ENCODE measurements around the gene DAB1.

DNA sequence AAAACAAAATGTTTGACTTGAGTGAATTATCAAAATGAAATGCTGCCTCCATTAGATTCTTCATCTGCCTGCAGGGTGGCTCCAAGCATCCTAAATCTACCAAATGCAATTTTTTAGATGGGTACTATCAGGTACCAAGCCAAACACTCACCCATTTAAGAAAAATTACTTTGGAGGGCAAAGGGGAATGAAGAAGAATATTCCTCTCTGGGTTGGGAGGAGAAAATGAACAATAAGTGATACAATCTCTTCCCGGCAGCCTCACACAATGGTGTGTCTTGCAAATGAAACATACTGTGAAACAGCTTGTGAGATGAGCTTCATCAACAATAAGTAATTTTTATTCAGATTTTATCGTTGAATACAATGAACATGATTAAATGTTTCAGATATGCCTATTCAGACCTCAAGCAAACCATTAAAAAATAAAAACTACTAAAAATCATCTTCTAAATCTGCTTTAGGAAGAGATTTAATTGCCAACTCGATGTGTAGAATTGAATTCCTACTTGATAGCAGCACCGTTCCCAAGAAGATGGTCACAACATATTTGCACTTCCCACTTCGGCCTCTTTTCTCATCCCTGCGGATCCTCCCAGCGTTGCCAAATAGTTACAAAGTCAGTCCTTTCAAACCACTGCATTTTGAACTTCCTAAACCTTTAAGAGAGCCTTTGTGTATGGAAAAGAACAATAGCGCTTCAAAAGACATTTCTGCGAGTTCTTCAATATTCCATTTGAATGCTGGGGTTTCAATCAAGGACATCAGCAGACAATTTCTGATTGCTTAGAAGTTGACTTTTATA, 2.7 kb downstream of the DAB1 start:
- no peak for TF ChIP-seq YY1 (IDR thresholded peaks at IDR 0.05; ENCODE audit: low read depth, low read length)
- TF ChIP-seq POLR2A (IDR thresholded peaks at IDR 0.05; ENCODE audit: control extremely low read depth in 1 of 2, low read depth in 2 of 2, low read length in 2 of 2), result no peak
- TF ChIP-seq, protein P1, sequence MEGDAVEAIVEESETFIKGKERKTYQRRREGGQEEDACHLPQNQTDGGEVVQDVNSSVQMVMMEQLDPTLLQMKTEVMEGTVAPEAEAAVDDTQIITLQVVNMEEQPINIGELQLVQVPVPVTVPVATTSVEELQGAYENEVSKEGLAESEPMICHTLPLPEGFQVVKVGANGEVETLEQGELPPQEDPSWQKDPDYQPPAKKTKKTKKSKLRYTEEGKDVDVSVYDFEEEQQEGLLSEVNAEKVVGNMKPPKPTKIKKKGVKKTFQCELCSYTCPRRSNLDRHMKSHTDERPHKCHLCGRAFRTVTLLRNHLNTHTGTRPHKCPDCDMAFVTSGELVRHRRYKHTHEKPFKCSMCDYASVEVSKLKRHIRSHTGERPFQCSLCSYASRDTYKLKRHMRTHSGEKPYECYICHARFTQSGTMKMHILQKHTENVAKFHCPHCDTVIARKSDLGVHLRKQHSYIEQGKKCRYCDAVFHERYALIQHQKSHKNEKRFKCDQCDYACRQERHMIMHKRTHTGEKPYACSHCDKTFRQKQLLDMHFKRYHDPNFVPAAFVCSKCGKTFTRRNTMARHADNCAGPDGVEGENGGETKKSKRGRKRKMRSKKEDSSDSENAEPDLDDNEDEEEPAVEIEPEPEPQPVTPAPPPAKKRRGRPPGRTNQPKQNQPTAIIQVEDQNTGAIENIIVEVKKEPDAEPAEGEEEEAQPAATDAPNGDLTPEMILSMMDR (IDR thresholded peaks at IDR 0.05; ENCODE audit: control extremely low read depth in 1 of 3, insufficient read depth in 1 of 3, low read depth in 1 of 3, low read length in 3 of 3), result no peak
- TF ChIP-seq POLR2AphosphoS5 (IDR thresholded peaks at IDR 0.05; ENCODE audit: low read depth, low read length), result no peak

Data from H1 (cell line).